Measurements from ENCODE around the gene STK33. TPM values are rescaled to one million over a fixed set of nuclear protein-coding genes. Genes with fewer than 3 reads are reported as not detected.

Gene STK33
- total RNA-seq, 1 donor, result 1.1 TPM

DNA sequence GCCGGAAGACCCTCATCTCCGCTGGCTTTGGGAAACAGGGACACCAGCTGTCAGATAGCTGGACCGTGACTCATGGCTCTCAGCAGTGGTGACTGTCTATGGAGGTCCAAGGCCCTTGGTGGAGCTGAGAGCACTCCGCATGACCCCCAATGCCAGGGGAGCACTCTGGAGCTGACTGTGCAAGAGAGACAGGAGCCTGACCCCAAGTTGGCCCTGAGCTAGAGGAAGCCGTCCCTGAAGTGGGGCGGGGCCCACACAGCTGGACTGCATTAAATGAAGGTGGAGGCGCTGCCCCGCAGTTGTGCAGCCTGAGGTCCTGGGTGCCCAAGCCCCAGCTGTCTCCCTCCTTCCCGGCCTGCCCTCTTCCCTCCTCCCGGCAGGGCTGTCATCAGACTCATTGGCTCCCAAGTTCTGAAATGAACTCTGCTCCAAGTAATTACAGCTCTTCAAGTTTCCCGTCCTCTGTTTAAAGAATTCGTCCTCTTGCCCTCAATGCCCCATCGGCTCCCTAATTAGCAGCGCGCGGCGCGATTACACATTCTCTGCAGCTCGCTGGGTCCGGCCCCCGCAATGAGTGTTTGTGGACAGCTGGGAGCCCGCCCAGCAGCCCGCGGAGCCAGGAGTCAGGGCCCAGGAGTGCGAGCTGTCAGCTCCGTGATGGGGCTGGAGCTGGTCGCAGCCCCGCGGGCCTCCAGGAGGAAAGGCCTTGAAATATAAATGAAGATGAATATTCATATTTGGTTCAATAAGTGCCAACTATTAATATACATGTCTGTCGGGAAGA lies 237.1 kb downstream of the STK33 start:
- no peak for DNase-seq (ENCODE audit: low read depth)
- H3K4me3 ChIP-seq (ENCODE audit: low read depth, low read length), result no peak overlapping the region
- TF ChIP-seq, protein P1, sequence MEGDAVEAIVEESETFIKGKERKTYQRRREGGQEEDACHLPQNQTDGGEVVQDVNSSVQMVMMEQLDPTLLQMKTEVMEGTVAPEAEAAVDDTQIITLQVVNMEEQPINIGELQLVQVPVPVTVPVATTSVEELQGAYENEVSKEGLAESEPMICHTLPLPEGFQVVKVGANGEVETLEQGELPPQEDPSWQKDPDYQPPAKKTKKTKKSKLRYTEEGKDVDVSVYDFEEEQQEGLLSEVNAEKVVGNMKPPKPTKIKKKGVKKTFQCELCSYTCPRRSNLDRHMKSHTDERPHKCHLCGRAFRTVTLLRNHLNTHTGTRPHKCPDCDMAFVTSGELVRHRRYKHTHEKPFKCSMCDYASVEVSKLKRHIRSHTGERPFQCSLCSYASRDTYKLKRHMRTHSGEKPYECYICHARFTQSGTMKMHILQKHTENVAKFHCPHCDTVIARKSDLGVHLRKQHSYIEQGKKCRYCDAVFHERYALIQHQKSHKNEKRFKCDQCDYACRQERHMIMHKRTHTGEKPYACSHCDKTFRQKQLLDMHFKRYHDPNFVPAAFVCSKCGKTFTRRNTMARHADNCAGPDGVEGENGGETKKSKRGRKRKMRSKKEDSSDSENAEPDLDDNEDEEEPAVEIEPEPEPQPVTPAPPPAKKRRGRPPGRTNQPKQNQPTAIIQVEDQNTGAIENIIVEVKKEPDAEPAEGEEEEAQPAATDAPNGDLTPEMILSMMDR (IDR thresholded peaks at IDR 0.05; ENCODE audit: insufficient read depth, low read length), result no peak

DNA sequence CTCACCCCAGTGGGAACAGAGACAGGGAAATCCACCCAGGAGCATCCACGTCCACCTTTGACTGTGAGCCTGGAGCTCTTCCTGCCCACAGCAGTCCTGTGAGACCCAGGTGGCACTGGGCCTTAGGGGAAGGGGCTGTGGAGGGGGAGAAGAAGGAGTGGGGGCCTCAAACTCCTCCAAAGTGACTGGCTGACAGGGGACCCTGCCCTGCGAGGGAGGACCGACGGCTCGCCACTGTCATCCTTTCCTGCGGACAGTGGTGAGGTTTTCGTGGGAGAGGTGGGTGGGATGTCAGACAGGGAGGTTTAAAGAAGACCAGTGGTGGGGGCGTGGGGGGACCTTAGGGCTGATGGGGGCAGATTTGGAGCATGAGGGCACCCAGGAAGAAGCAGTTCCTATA lies 237.8 kb downstream of the STK33 start:
- no peak overlapping the region for H3K4me3 ChIP-seq (ENCODE audit: low read depth, low read length)
- TF ChIP-seq, protein P1 (IDR thresholded peaks at IDR 0.05; ENCODE audit: insufficient read depth, low read length), result no peak
- DNase-seq (ENCODE audit: low read depth), result no peak

DNA sequence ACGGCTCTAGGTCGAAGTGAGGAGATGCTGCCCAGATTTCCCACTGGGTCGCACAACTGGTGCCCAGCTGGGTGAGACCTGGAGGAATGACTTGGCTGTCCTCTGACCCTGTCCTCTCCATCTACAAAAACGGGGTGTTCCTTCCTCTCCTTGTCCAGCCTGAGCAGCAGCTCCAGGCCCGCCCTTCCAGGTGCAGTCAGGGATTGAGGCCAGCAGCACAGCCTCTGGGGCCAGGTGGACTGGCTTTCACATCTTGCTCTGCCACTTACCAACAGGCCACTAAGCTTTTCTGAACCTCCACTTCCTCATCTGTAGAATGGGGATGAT lies 238.6 kb downstream of the STK33 start:
- DNase-seq (ENCODE audit: low read depth), result no peak

DNA sequence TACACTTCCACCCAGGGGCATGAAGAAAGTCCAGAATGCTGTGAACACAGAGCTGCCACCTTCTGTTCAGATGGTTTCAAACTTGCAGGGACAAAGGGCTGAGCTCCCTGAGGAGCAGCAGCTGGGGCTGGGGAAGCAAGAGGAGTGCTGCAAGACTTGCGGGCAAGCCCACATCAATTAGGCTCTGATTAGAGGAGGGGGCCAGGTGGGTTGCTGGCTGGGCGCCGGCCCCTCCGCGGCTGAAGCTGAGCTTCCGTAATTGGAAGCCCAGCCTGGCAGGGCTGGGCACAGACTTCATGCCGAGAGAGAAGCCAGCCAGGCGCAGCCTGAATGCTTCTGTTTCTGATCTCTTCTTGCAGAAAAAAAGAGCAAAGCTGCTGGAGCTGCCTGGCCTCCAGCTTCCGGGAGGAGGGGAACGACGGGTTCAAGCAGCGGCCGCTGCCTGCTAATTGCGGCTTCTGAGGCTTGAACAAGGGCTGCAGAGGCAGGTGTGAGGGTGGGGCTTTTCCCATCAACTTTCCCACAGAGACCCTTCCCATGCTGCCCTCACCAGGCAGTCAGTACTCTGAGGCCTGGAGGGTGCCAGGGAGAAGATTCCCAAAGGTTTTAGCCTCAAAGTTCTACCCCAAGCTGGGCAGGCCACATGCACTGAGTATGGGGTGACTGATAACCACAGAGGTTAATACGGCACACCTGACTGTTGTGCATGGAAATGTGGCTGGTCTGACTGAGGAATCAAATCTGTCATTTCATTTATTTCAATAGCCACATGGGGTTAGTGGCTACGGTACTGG lies 239.2 kb downstream of the STK33 start:
- TF ChIP-seq, protein P1 (IDR thresholded peaks at IDR 0.05; ENCODE audit: insufficient read depth, low read length), result no peak
- H3K4me3 ChIP-seq (ENCODE audit: low read depth, low read length), result no peak overlapping the region
- no peak for DNase-seq (ENCODE audit: low read depth)

More for the DNA sequence above, 238.6 kb downstream of the STK33 start:
- TF ChIP-seq, protein P1 (IDR thresholded peaks at IDR 0.05; ENCODE audit: insufficient read depth, low read length), result no peak
- H3K4me3 ChIP-seq (ENCODE audit: low read depth, low read length), result no peak overlapping the region

DNA sequence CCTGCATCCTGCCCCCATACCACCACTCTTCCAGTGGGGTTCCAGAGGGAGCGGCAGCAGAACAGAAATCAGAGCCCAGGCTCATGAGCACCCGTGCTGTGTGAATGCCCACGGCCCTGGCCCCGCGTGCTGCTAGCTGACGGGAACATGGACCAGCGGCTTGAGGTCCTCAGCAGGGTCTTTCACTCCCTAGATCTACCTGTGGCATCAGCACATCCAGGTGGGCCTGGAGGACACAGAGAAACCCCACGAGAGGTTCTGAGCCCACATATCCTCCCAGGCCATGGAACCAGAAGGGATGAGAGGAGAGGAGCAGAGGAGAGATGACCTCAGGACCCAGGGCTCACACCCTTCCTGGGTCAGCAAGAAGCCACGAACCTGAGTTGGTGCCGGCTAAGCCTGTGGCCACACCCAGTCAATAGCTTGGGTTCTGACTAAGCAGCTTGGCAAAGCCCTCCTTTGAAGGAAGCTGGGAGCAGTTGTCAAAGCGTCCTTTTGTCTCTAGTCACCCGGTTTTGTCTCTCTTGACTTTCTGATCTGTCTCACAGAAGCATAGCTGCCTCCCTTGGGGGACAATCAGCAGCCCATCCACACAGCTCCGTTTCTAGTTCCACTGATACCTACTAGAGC lies 241.0 kb downstream of the STK33 start:
- no peak overlapping the region for H3K4me3 ChIP-seq (ENCODE audit: low read depth, low read length)
- TF ChIP-seq, protein P1 (IDR thresholded peaks at IDR 0.05; ENCODE audit: insufficient read depth, low read length), result no peak
- no peak for DNase-seq (ENCODE audit: low read depth)

DNA sequence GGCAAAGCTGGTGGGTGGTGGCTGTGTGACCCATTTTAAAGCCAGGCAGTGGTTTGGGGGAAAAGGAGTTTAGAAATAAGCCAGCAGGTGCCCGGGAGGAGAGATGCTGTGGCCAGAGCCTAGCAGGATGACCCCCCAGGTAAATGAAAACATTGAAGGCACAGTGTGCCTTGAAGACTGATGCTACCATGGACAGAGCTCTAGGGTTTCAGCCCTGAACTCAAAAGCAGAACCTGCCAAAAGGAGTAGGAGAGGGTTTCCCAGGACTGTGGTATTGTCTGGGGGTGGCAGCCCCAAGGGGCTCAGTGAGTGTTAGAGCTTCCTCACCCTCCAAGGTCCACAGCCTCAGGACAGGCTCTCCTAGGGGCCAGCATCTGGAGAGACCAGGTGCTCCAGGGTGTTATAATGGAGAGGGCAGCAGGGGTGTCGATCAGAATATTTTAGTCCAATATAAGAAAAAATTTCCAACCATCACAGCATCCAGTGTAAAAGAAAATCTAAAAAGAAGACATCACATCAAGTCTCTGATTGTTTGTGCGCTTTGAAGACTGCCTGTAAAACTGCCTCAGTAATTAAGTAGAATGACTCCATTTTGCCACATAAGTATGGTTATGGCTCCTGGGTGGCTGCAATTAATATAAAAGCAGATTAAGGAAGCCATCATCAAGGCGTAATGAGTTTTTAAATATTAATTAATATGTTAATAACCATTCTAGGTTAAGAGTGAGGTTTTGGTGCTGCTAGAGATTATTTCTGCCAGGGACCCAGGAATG lies 241.7 kb downstream of the STK33 start:
- H3K4me3 ChIP-seq (ENCODE audit: low read depth, low read length), result no peak overlapping the region
- TF ChIP-seq, protein P1 (IDR thresholded peaks at IDR 0.05; ENCODE audit: insufficient read depth, low read length), result no peak
- no peak for DNase-seq (ENCODE audit: low read depth)
